ENCODE results near the gene NEURL3. TPM values are rescaled to one million over a fixed set of nuclear protein-coding genes. Genes with fewer than 3 reads are reported as not detected.
"Not testable (repeated sequence)": the region's sequence is repeated elsewhere in the genome, so short reads cannot be mapped to it uniquely, and the experiment has no call there.

The NEURL3 gene, protein sequence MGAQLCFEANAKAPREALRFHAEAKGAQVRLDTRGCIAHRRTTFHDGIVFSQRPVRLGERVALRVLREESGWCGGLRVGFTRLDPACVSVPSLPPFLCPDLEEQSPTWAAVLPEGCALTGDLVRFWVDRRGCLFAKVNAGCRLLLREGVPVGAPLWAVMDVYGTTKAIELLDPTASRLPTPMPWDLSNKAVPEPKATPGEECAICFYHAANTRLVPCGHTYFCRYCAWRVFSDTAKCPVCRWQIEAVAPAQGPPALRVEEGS
- 1 to 10 TPM; 2.1 to 5.2 (median 2.3) TPM for total RNA-seq
- long read RNA-seq, donor 1, partial matches to known transcripts: 3 of 7 reads
- long read RNA-seq, donor 1, other reads (novel, unspliced or antisense): 0 of 7 reads
- long read RNA-seq, donor 2, partial matches to known transcripts: 1 of 3 reads
- long read RNA-seq, donor 2, other reads (novel, unspliced or antisense): 1 of 3 reads

DNA sequence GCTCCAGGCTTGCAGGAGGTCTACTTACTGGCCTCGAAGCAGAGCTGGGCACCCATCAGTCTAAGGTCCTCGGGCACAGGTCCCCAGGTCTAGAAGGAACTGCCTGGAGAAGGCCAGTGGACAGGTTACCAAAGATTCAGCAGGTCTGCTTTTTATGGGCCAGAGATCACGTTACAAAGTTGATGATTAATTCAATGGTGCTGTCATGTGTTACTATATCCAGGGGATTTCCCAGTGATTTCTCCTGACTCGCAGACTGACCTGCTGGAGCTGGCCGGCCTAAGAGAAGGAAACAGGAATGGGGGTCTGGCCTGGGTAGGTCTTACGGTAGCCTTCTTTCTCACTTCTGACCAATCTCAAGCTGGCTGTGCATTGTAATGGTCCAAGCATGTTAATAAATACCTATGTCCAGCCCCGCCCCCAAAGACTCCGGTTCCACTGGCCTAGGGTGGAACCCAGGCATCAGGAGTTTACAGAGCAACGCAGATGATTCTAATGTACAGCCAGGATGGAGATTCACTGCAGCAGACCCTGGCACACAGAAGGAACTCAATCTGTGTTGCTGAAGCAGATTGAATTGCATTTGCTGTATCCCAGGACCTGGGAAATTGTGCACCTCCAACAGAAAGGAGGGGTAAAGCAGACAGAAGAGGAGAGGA, at the start of gene NEURL3:
Gene NEURL3 (minus strand): TSS at position 127 of the 659 bp plus-strand sequence. CDS start 71 bp downstream, at position 56.
- ATAC-seq (peak; percentile 69), DNase-seq (peak; percentile 55 to 77 (median 61))
- TF ChIP-seq, protein P1, sequence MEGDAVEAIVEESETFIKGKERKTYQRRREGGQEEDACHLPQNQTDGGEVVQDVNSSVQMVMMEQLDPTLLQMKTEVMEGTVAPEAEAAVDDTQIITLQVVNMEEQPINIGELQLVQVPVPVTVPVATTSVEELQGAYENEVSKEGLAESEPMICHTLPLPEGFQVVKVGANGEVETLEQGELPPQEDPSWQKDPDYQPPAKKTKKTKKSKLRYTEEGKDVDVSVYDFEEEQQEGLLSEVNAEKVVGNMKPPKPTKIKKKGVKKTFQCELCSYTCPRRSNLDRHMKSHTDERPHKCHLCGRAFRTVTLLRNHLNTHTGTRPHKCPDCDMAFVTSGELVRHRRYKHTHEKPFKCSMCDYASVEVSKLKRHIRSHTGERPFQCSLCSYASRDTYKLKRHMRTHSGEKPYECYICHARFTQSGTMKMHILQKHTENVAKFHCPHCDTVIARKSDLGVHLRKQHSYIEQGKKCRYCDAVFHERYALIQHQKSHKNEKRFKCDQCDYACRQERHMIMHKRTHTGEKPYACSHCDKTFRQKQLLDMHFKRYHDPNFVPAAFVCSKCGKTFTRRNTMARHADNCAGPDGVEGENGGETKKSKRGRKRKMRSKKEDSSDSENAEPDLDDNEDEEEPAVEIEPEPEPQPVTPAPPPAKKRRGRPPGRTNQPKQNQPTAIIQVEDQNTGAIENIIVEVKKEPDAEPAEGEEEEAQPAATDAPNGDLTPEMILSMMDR (IDR thresholded peaks at IDR 0.05): no peak
- H3K9me3 ChIP-seq: no peaks in the 10 kb centered on the region
- H3K4me1 ChIP-seq (ENCODE audit: low read depth): peaks cover 33% of the 10 kb centered on the region
- no peaks in the 10 kb centered on the region for H3K36me3 ChIP-seq (ENCODE audit: low read depth)
- intact Hi-C loops (cut with DNase I, micrococcal nuclease): loop anchor here in 1 of 2 donors (5.0 kb wide), 1 partner anchor 98 kb away; no protein-coding TSS in a partner anchor
- H3K4me3 ChIP-seq: no peak within 1 kb of the TSS

DNA sequence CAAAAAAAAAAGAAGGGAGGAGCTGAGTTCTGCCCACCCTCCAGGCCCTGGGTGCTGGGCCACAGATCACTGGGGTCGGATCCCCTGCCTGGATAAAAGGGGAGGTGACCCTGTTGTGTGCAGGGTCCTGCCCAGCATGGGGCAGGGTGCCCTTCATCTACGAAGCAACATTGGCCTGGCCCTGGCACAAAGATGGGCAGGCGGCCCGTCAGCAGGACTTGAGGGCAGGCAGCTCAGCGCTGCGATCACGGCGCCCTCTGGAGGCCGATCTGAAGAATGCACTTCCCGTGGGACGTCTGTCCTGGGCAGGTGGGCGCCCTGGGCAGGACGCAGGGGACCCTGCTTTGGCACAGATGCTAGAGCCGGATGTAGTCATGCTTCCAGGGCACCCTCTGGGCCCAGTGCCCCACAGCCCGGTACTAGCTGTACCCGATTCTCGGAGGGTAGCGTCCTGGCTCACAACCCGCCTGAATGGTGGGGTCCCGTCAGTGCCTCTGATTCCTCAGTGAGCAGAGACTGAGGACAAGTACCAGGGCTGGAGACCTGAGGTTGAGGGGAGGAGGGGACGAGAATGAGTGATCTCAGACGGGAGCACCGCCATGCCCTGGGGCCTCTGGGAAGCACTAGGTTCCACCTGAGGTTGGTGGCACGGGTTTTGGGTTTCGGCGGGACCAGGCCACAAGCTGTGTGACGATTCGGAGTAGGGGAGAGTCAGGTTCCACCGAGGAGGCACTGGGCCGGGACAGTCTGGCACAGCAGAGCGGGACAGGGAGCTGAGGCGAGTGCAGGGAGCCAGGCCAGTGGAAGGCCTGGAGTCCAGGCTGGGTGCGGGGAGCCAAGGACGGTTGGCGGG, 49.4 kb upstream of the NEURL3 start:
- H3K36me3 ChIP-seq (ENCODE audit: low read depth): no peaks in the 10 kb centered on the region
- no peaks in the 10 kb centered on the region for H3K9me3 ChIP-seq
- peaks cover 12% of the 10 kb centered on the region for H3K4me1 ChIP-seq (ENCODE audit: low read depth)
- intact Hi-C loops (cut with DNase I, micrococcal nuclease): no loop called here
- ATAC-seq: peak; percentile 60
- TF ChIP-seq, protein P1 (IDR thresholded peaks at IDR 0.05): peak; percentile 88
- H3K4me3 ChIP-seq: no peak overlapping the region
- DNase-seq: peak; percentile 56 to 83 (median 71)

DNA sequence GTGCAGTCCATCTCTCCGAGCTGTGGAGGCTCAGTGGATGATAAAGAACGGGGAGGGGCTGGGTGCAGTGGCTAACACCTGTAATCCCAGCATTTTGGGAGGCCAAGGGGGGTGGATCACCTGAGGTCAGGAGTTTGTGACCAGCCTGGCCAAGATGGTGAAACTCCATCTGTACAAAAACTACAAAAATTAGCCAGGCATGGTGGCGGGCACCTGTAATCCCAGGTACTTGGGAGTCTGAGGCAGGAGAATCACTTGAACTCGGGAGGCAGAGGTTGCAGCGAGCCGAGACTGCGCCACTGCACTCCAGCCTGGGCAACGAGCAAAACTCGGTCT, 48.8 kb upstream of the NEURL3 start:
- peaks cover 12% of the 10 kb centered on the region for H3K4me1 ChIP-seq (ENCODE audit: low read depth)

DNA sequence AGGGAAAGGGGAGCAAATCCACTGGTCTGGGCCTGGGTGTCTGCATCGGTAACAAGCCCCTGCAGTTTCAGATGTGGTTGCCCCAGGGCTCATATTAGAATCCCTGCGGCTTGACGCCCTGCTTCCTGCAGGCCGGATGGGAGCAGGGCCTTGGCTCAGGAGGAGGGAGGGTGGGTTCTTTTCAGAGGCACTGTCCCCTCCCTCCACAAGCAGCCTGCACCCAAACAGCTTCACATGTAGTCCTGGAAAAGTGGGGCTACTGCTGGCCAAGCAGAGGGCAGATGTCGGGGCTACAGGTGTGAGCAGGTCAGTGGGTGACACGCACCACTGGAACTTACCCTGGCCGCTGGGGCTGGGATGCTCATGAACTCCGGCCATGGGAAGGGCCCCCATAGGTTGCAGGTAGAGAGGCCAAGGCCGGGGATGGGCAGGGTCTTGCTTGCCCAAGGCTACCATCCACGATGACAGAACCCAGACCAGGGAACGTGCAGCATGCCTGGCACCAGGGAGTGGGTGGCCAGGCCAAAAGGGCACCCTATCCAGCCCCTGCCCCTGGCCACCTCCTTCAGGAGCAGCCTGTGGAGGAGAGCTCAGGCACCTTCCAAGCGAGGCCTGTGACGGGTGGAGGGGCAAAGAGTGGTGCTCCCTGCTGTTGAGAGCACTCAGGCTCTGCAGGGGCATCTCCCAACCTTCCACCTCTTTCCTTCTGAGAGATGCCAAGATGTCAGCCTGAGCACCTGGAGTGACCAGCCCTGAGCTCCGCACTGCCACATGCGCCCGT, 48.2 kb upstream of the NEURL3 start:
- Histone ChIP-seq H3K9me3 (no peaks in the 10 kb centered on the region), H3K4me1 (ENCODE audit: low read depth) (peaks cover 12% of the 10 kb centered on the region), H3K36me3 (ENCODE audit: low read depth) (no peaks in the 10 kb centered on the region), H3K4me3 (no peak overlapping the region)
- TF ChIP-seq, protein P1 (IDR thresholded peaks at IDR 0.05): no peak
- DNase-seq (no peak), ATAC-seq (no peak)
- intact Hi-C loops (cut with DNase I, micrococcal nuclease): no loop called here

More for the DNA sequence above, 48.8 kb upstream of the NEURL3 start:
- ATAC-seq; H3K9me3 ChIP-seq; DNase-seq; H3K36me3 ChIP-seq (ENCODE audit: low read depth); intact Hi-C loops (cut with DNase I, micrococcal nuclease); H3K4me3 ChIP-seq: not testable (repeated sequence)

DNA sequence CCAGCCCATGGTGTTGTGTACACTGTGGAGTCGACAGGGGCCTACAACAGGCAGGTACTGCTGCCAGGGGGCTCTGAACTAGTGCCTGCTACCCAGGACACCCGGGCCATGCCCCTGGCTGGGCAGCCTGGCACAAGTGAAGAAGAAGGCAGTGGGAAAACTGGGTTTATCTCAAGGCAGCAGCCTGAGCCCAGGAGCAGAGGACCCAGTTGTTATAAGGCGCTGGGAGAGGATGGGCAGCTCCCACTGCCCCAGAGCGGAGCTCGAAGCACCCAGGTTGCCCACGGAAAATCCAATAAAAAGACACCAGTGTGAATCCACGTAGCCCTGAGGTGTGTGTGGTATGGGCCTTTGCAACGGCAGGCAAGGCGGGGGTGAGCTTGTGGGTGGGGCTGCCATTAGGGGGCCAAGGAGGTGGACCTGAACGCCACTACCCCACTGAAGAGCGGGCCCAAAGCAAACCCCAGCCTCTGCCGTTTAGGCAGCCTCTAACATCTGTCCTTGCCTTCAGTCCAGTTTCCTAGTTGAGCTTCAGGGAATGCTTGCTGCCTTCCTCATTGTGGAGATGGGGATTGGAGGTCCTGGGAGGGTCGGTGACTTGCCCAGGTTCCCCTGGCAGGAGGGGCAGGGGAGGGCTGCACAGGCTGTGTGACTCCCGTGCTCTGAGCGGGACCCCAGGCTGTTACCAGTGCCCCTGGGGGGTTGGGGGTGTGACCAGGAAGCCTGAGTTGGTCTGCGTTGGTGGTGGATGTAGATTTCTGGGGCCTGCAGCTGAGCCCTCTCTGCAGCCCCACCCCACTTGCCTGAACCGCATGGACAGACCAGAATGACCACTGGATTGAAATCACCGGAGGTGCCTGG, 47.4 kb upstream of the NEURL3 start:
- peaks cover 12% of the 10 kb centered on the region for H3K4me1 ChIP-seq (ENCODE audit: low read depth)
- ATAC-seq: no peak
- DNase-seq: no peak
- TF ChIP-seq, protein P1 (IDR thresholded peaks at IDR 0.05): no peak
- intact Hi-C loops (cut with DNase I, micrococcal nuclease): no loop called here
- no peaks in the 10 kb centered on the region for H3K36me3 ChIP-seq (ENCODE audit: low read depth)
- no peaks in the 10 kb centered on the region for H3K9me3 ChIP-seq
- no peak overlapping the region for H3K4me3 ChIP-seq
